Parathyroid adenoma (tissue), 2 donors: Measurements from ENCODE around the gene ABHD4.

Source experiments
- H2AFZ ChIP-seq: fragments of 300-600 bp; sonication (generic); one replicate; pipeline ENCODE4 v1.7.0; 2017; ENCODE audit warnings: antibody characterized with exemption, mild to moderate bottlenecking
- H3K27ac ChIP-seq: fragments of 300-600 bp; sonication (generic); one replicate; pipeline ENCODE4 v1.7.0; 2017
- H3K27me3 ChIP-seq: fragments of 300-600 bp; sonication (generic); one replicate; pipeline ENCODE4 v1.7.0; 2017; ENCODE audit warnings: low read length; ENCODE audit not compliant: control insufficient read depth, insufficient read depth
- H3K36me3 ChIP-seq: fragments of 300-600 bp; sonication (generic); one replicate; pipeline ENCODE4 v1.7.0; 2017; ENCODE audit warnings: low read length; ENCODE audit not compliant: control insufficient read depth, insufficient read depth
- H3K4me1 ChIP-seq: fragments of 300-600 bp; sonication (generic); one replicate; pipeline ENCODE4 v1.7.0; 2017; ENCODE audit warnings: control low read depth
- H3K4me2 ChIP-seq: fragments of 300-600 bp; sonication (generic); one replicate; pipeline ENCODE4 v1.7.0; 2017; ENCODE audit warnings: low read length
- H3K4me3 ChIP-seq: fragments of 300-600 bp; sonication (generic); one replicate; pipeline ENCODE4 v1.7.0; 2017; ENCODE audit warnings: low read depth, low read length
- H3K79me2 ChIP-seq: fragments of 300-600 bp; sonication (generic); one replicate; pipeline ENCODE4 v1.7.0; 2017; ENCODE audit warnings: control low read depth
- H3K9ac ChIP-seq: fragments of 300-600 bp; sonication (generic); one replicate; pipeline ENCODE4 v1.7.0; 2017; ENCODE audit warnings: mild to moderate bottlenecking
- H3K9me3 ChIP-seq: fragments of 300-600 bp; sonication (generic); one replicate; pipeline ENCODE4 v1.7.0; 2017; ENCODE audit warnings: low read length; ENCODE audit not compliant: control insufficient read depth
- TF ChIP-seq, protein P1 (sequence below): fragments of 300-600 bp; sonication (generic); IDR thresholded peaks from one replicate; pipeline ENCODE4 v1.7.0; 2017; ENCODE audit warnings: antibody characterized with exemption, mild to moderate bottlenecking
- donor health status: primary hyperparathyroidism.

ABHD4 gene

DNA sequence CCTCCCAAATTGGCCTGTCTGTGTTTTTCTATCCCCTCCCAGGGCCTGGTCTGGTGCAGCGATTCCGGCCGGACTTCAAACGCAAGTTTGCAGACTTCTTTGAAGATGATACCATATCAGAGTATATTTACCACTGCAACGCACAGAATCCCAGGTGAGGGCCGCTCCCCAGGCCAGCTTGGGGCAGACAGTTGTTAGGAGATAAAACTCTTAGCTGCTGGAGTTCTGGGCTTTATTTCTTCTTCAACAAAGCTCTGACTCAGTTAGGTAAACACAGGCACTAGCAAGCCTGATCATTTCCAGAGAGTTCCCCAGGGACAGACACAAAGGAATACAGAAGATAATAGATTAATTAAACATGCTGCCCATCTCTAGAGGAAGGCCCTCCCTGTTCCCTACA is 8.3 kb downstream of the ABHD4 start:
- H3K79me2 ChIP-seq, result no peaks in the 10 kb centered on the region
- no peak overlapping the region for H2AFZ ChIP-seq
- no peaks in the 10 kb centered on the region for H3K36me3 ChIP-seq
- no peak overlapping the region for H3K9ac ChIP-seq
- no peaks in the 10 kb centered on the region for H3K9me3 ChIP-seq
- TF ChIP-seq, protein P1, sequence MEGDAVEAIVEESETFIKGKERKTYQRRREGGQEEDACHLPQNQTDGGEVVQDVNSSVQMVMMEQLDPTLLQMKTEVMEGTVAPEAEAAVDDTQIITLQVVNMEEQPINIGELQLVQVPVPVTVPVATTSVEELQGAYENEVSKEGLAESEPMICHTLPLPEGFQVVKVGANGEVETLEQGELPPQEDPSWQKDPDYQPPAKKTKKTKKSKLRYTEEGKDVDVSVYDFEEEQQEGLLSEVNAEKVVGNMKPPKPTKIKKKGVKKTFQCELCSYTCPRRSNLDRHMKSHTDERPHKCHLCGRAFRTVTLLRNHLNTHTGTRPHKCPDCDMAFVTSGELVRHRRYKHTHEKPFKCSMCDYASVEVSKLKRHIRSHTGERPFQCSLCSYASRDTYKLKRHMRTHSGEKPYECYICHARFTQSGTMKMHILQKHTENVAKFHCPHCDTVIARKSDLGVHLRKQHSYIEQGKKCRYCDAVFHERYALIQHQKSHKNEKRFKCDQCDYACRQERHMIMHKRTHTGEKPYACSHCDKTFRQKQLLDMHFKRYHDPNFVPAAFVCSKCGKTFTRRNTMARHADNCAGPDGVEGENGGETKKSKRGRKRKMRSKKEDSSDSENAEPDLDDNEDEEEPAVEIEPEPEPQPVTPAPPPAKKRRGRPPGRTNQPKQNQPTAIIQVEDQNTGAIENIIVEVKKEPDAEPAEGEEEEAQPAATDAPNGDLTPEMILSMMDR, result no peak
- H3K4me3 ChIP-seq, result no peak overlapping the region
- no peaks in the 10 kb centered on the region for H3K4me1 ChIP-seq
- no peaks in the 10 kb centered on the region for H3K27me3 ChIP-seq
- H3K27ac ChIP-seq, result no peak overlapping the region
- H3K4me2 ChIP-seq, result no peak overlapping the region

DNA sequence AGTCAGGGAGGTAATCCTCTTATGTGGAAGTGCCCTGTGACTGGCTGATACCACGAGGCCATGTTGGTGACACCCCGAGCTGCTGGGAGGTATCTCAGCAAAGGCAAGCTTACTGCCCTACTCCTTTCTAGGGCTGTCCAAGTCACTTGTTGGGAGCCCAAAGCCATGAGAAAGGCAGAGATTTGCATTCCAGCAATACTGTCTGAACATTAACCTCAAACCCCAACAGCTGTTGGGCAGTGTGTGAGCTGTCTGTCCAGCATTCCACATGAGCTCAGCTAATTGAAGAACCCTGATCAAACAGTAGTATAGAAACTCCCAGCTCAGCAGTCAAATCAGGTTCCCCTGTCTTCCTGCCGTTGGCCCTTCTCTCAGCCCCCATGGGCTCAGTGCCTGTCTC is 9.2 kb downstream of the ABHD4 start:
- Histone ChIP-seq H3K36me3 (no peaks in the 10 kb centered on the region), H3K4me2 (no peak overlapping the region), H3K9ac (no peak overlapping the region), H3K4me1 (no peaks in the 10 kb centered on the region), H3K4me3 (no peak overlapping the region), H2AFZ (no peak overlapping the region), H3K79me2 (no peaks in the 10 kb centered on the region), H3K27me3 (no peaks in the 10 kb centered on the region), H3K9me3 (no peaks in the 10 kb centered on the region), H3K27ac (no peak overlapping the region)
- TF ChIP-seq, protein P1, result no peak

DNA sequence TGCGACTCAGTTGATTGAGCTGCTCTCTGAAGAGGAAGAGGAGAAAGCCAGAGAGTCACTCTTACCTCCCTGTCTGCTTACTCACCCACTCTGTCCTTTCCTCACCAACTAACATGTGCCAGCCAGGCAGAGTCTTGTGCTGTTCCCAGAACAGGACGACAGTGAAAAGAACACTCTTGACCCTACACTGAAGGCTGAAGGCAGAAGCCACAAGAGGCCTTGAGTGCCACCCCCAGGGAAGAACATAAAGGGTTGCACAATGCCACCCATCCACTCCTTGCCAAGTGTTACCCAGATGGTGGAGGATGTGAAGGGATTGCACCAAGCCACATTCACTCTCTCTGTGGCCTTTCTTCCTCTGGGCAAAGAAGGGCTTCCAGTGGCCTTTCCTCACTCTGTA is 12.8 kb downstream of the ABHD4 start:
- Histone ChIP-seq H3K27ac (no peak overlapping the region), H3K9ac (no peak overlapping the region), H3K4me1 (peaks cover 5% of the 10 kb centered on the region), H3K4me3 (no peak overlapping the region), H3K79me2 (no peaks in the 10 kb centered on the region), H3K36me3 (no peaks in the 10 kb centered on the region), H3K9me3 (no peaks in the 10 kb centered on the region), H2AFZ (no peak overlapping the region), H3K4me2 (no peak overlapping the region), H3K27me3 (no peaks in the 10 kb centered on the region)
- TF ChIP-seq, protein P1, result no peak

DNA sequence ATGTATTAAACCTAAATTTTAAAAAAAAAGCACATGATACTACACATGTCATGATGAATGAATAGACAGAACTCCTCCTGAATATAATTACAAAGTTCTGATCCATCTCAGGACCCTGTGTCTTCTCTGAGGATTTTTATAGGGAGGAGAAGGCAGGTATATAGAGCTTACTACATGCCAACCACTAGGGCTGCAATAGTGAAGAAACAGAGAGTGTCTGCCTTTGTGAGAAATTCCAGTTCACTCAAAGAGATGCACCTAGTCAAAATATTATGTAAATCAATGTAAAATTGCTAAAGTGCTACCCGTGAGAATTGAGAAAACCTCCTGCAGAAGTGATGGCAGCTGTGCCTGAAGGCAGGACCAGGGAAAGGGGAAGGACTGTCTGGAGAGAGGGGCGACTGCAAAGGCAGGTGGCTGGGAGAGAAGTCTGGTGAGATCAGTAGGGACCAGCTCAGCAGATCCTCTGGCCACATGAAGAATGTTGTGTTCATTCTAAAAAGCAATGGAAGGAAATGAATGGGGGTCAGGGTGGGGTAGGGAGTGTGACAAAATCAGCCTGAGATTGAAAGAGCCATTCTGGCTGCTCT is 15.1 kb downstream of the ABHD4 start:
- H3K9ac ChIP-seq, result no peak overlapping the region
- H3K27me3 ChIP-seq, result no peaks in the 10 kb centered on the region
- H3K36me3 ChIP-seq, result no peaks in the 10 kb centered on the region
- TF ChIP-seq, protein P1, result no peak
- H3K79me2 ChIP-seq, result no peaks in the 10 kb centered on the region
- H3K4me3 ChIP-seq, result no peak overlapping the region
- no peak overlapping the region for H3K4me2 ChIP-seq
- H3K27ac ChIP-seq, result no peak overlapping the region
- H3K4me1 ChIP-seq, result peaks cover 5% of the 10 kb centered on the region
- H3K9me3 ChIP-seq, result no peaks in the 10 kb centered on the region
- H2AFZ ChIP-seq, result no peak overlapping the region

DNA sequence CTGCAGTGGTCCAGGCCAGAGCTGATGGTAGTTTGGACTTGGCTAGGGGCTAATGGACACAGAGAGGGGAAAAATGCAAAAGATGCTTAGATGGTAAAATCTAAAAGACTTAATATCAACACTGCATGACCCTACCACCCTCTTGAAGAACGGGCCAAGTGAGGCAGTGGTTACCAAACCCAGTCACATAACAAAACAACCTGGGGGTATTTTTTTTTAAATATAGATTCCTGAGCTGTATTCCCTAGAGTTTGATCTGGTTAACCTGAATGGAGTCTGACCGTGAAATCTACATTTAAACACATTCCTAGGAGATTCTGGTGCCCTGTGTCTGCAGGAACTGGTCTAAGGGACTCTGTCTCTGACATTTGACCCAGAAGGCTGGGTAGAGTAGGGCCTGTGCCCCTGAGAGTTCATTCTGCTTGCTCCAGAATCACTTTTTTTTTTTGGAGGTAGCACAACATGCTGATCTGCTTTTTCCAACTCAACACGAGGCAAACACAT is 15.7 kb downstream of the ABHD4 start:
- H3K27me3 ChIP-seq, result no peaks in the 10 kb centered on the region
- H3K79me2 ChIP-seq, result no peaks in the 10 kb centered on the region
- H3K36me3 ChIP-seq, result no peaks in the 10 kb centered on the region
- TF ChIP-seq, protein P1, result no peak
- H3K4me2 ChIP-seq, result peak overlapping the region; percentile 53
- peak overlapping the region; percentile 12 for H3K4me3 ChIP-seq
- no peak overlapping the region for H3K9ac ChIP-seq
- H3K27ac ChIP-seq, result no peak overlapping the region
- H3K9me3 ChIP-seq, result no peaks in the 10 kb centered on the region
- H2AFZ ChIP-seq, result peak overlapping the region; percentile 8
- peaks cover 5% of the 10 kb centered on the region for H3K4me1 ChIP-seq
